ENCODE results near the gene FGFR4. TPM values are rescaled to one million over a fixed set of nuclear protein-coding genes. Genes with fewer than 3 reads are reported as not detected.
A peak's percentile ranks its signal among the peaks of the same experiment; 100 is the strongest.

Gene FGFR4
- total and polyA plus RNA-seq, 2 of the 8 experiments (the other 6 are each of a cell fraction or from before 2014, with no cell fraction given): 61.4 to 88.4 TPM

- peak; percentile 68 to 76 for TF ChIP-seq RAD21 (IDR thresholded peaks at IDR 0.05 in 1 of 2, conservative IDR thresholded peaks at IDR 0.05 in 1 of 2; ENCODE audit: low read depth in 2 of 2, low read length in 2 of 2)
These were observed 14.9 kb upstream of the FGFR4 start (continued) for GRCh38 chr5:177071666-177072385.
